GM20000 (cell line): Measurements from ENCODE around the gene HSF5.

Source experiments
- DNase-seq: peaks from one replicate; pipeline ENCODE4 v3.0.0; 2012; ENCODE audit warnings: low spot score
- CTCF ChIP-seq: IDR thresholded peaks from 2 replicates; pipeline ENCODE4 v1.5.1; 2012; ENCODE audit warnings: mild to moderate bottlenecking, control low read depth; ENCODE audit errors: extremely low read depth, missing control alignments

Gene HSF5

GRCh38 chr17:58373003-58373402 lies 115.2 kb downstream of the HSF5 start:
- DNase-seq = no peak
- TF ChIP-seq CTCF = no peak

- no peak for DNase-seq
- TF ChIP-seq CTCF = no peak
Measured at GRCh38 chr17:58371300-58371950, 116.8 kb downstream of the HSF5 start.

GRCh38 chr17:58370716-58371115 lies 117.5 kb downstream of the HSF5 start:
- DNase-seq = no peak

GRCh38 chr17:58370309-58370708 lies 117.9 kb downstream of the HSF5 start:
- DNase-seq = no peak
- no peak for TF ChIP-seq CTCF

More at GRCh38 chr17:58370716-58371115, 117.5 kb downstream of the HSF5 start:
- TF ChIP-seq CTCF = no peak
